SU-DHL-6 (cell line): ENCODE data around the gene ABHD4.

Experiments
- H2AFZ ChIP-seq: fragments of 200-600 bp; sonication (generic); 2 replicates; pipeline ENCODE4 v1.6.1; 2014; ENCODE audit warnings: low read depth, mild to moderate bottlenecking, moderate library complexity, mixed read lengths, antibody characterized with exemption, low read length; ENCODE audit not compliant: severe bottlenecking
- H3F3A ChIP-seq: fragments of 200-600 bp; shearing (Covaris generic); 2 replicates; pipeline ENCODE4 v1.6.0; 2016; ENCODE audit warnings: antibody characterized with exemption, mild to moderate bottlenecking; ENCODE audit not compliant: insufficient read depth
- H3K27ac ChIP-seq: fragments of 200-600 bp; sonication (generic); 2 replicates; pipeline ENCODE4 v1.5.1; 2016; ENCODE audit warnings: low read depth, mild to moderate bottlenecking, low read length, moderate library complexity, mixed read lengths
- H3K27me3 ChIP-seq: fragments of 200-600 bp; sonication (generic), shearing (Covaris generic); 2 replicates; pipeline ENCODE4 v1.6.0; 2014; ENCODE audit warnings: mild to moderate bottlenecking, low read length
- H3K36me3 ChIP-seq: fragments of 200-600 bp; sonication (generic); 2 replicates; pipeline ENCODE4 v1.6.1; 2014; ENCODE audit warnings: mild to moderate bottlenecking, low read length, mixed read lengths
- H3K4me2 ChIP-seq: fragments of 300-600, 200-600 bp; shearing (Covaris generic), sonication (generic); 2 replicates; pipeline ENCODE4 v1.6.0; 2014; ENCODE audit warnings: low read length, low read depth, mild to moderate bottlenecking; ENCODE audit not compliant: poor library complexity, severe bottlenecking
- H3K4me3 ChIP-seq: fragments of 200-600 bp; sonication (generic); 2 replicates; pipeline ENCODE4 v1.5.1; 2014; ENCODE audit warnings: antibody characterized with exemption, low read length, mild to moderate bottlenecking, mixed read lengths; ENCODE audit not compliant: insufficient read depth, poor library complexity, severe bottlenecking
- H3K79me2 ChIP-seq: fragments of 200-600 bp; sonication (generic); 2 replicates; pipeline ENCODE4 v1.6.1; 2014; ENCODE audit warnings: mild to moderate bottlenecking, low read length, moderate library complexity; ENCODE audit not compliant: insufficient read depth
- H3K9ac ChIP-seq: fragments of 200-600 bp; sonication (generic); 2 replicates; pipeline ENCODE4 v1.7.0; 2014; ENCODE audit warnings: mild to moderate bottlenecking, low read length
- H3K9me2 ChIP-seq: fragments of 200-600 bp; sonication (generic); replicated peaks from 2 replicates; pipeline ENCODE4 v1.6.1; 2014; ENCODE audit warnings: low read length; ENCODE audit not compliant: insufficient read depth
- H3K9me3 ChIP-seq: fragments of 200-600 bp; sonication (generic); 2 replicates; pipeline ENCODE4 v1.6.1; 2014; ENCODE audit warnings: low read length, mixed read lengths; ENCODE audit not compliant: insufficient read depth
- H4K20me1 ChIP-seq: fragments of 200-600 bp; sonication (generic); 2 replicates; pipeline ENCODE4 v1.6.1; 2014; ENCODE audit warnings: low read depth, mild to moderate bottlenecking, antibody characterized with exemption, low read length, moderate library complexity, mixed read lengths
- CTCF ChIP-seq: fragments of 200-600 bp; sonication (generic); IDR thresholded peaks from one replicate; pipeline ENCODE4 v1.5.1; 2017; ENCODE audit warnings: antibody characterized with exemption, mild to moderate bottlenecking, low read length, moderate library complexity; ENCODE audit not compliant: insufficient read depth, poor library complexity, severe bottlenecking
- EZH2phosphoT487 ChIP-seq: fragments of 200-600 bp; sonication (generic), shearing (Covaris generic); conservative IDR thresholded peaks from 2 replicates; pipeline ENCODE4 v1.6.1; 2018; ENCODE audit warnings: mild to moderate bottlenecking, antibody characterized with exemption, low read length, moderate library complexity, mixed read lengths

ABHD4 gene

DNA sequence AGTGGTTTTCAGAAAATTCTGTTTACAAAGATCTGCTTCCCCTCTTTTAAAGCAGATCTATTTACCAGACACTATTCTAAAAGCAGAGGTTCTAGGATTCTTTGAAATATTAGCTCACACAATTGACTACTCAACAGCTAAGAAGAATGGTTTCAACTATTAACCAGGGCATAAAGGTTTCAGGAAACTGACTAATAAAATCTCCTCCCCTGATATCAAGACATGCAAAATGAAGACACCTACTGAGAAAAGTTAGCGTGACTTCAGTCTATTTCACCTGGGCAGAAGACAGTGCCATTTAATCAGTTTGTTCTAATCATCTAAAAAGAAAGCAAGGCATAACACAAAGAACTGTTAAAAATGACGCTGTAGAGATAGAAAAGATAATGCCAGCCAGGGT, 31.3 kb upstream of the ABHD4 start:
- H4K20me1 ChIP-seq = no peaks in the 10 kb centered on the region
- H3K4me2 ChIP-seq = peak overlapping the region; percentile 92
- H3K27me3 ChIP-seq = no peaks in the 10 kb centered on the region
- H3K9ac ChIP-seq = peak overlapping the region; percentile 62
- no peaks in the 10 kb centered on the region for H3K9me3 ChIP-seq
- no peaks in the 10 kb centered on the region for H3K9me2 ChIP-seq
- TF ChIP-seq EZH2phosphoT487 (no peak), CTCF (no peak)
- peak overlapping the region; percentile 95 for H3K27ac ChIP-seq
- H3K36me3 ChIP-seq = peaks cover 3% of the 10 kb centered on the region; the same call in 1 of the 2 replicates
- H3K4me3 ChIP-seq = peak overlapping the region; percentile 5
- H3K79me2 ChIP-seq = peaks cover 32% of the 10 kb centered on the region
- H2AFZ ChIP-seq = no peak overlapping the region
- H3F3A ChIP-seq = peaks cover 93% of the 10 kb centered on the region

DNA sequence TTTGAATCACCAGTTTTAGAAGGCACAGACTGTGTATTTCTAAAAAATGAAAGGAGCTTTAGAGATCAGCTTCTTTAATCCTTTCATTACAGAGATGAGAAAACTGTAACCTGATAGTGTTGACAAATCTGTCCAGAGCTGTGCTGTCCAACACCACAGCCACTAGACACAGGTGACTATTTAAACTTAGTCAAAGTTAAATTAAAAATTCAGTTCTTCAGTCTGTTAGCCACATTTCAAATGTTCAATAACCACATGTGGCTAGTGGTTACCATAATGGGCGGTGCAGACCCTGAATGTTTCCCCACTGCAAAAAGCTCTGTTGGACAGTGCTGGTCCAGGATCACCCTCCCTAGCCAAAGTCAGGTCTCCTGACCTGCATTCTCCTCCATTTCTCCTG, 30.7 kb upstream of the ABHD4 start:
- H3K27me3 ChIP-seq = no peaks in the 10 kb centered on the region
- peaks cover 32% of the 10 kb centered on the region for H3K79me2 ChIP-seq
- no peaks in the 10 kb centered on the region for H4K20me1 ChIP-seq
- H3F3A ChIP-seq = peaks cover 93% of the 10 kb centered on the region
- no peak for TF ChIP-seq EZH2phosphoT487
- TF ChIP-seq CTCF = no peak
- H3K9me3 ChIP-seq = no peaks in the 10 kb centered on the region
- H3K9me2 ChIP-seq = no peaks in the 10 kb centered on the region
- H2AFZ ChIP-seq = no peak overlapping the region
- peaks cover 7% of the 10 kb centered on the region; the same call in 1 of the 2 replicates for H3K36me3 ChIP-seq
- H3K9ac ChIP-seq = peak overlapping the region; percentile 62
- peak overlapping the region; percentile 95 for H3K27ac ChIP-seq
- peak overlapping the region; percentile 5 for H3K4me3 ChIP-seq
- H3K4me2 ChIP-seq = peak overlapping the region; percentile 92

DNA sequence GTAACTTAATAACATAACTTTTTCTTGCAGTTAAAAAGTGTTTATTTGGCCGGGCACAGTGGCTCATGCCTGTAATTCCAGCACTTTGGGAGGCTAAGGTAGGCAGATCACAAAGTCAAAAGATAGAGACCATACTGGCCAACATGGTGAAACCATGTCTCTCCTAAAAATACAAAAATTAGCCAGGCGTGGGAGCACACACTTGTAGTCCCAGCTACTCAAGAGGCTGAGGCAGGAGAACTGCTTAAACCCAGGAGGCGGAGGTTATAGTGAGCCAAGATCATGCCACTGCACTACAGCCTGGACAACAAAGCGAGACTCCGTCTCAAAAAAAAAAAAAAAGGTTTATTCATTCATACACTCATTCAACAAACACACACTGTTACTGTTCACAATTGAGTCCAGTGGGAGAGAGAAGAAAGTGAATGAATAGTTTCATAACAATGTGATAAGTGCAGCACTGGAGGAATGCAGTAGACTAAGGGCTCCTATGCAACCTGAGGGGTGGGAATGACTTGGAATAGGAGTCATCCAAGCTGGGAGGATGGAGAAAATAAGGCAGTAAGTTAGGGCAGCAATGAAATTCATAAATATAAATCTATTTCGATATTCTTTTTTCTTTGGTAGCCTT, 28.9 kb upstream of the ABHD4 start:
- Histone ChIP-seq H2AFZ (no peak overlapping the region), H3F3A (peaks cover 82% of the 10 kb centered on the region), H3K4me2 (peak overlapping the region; percentile 92), H4K20me1 (no peaks in the 10 kb centered on the region), H3K4me3 (peak overlapping the region; percentile 32), H3K27ac (peak overlapping the region; percentile 95), H3K36me3 (peaks cover 7% of the 10 kb centered on the region; the same call in 1 of the 2 replicates), H3K9ac (peak overlapping the region; percentile 62), H3K79me2 (peaks cover 32% of the 10 kb centered on the region), H3K27me3 (no peaks in the 10 kb centered on the region), H3K9me3 (no peaks in the 10 kb centered on the region), H3K9me2 (no peaks in the 10 kb centered on the region)
- TF ChIP-seq EZH2phosphoT487 (no peak), CTCF (no peak)
